ENCODE results near the gene EFTUD2.
A peak's percentile ranks its signal among the peaks of the same experiment; 100 is the strongest.

The EFTUD2 gene

DNA sequence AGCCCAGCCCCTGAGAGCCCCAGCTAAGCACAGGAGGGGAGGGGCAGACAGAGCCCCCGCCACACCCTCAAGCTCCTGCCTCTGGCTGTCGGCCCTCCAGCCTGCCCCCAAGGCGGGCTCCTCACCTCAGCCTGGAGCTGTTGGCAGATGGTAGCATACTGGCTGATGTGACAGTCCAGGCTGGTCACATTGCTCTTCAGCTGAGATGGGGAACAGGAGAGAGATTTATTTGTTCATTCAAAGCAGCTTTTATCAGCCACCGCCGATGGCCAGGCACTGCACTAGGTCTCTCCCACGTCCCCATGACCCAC, 33.5 kb upstream of the EFTUD2 start:
- DNase-seq (ENCODE audit: insufficient read length), result no peak
- TF ChIP-seq TAF1 (IDR thresholded peaks at IDR 0.05; ENCODE audit: borderline replicate concordance, low read depth, low read length) (no peak), POLR2A (IDR thresholded peaks at IDR 0.05; ENCODE audit: low read depth, low read length) (no peak), POLR2AphosphoS5 (IDR thresholded peaks at IDR 0.05; ENCODE audit: low read depth, low read length) (no peak)
- FAIRE-seq, result no peak

- FAIRE-seq (no peak), DNase-seq (ENCODE audit: insufficient read length) (no peak)
- no peak for TF ChIP-seq POLR2AphosphoS5 (IDR thresholded peaks at IDR 0.05; ENCODE audit: low read depth, low read length)
- TF ChIP-seq TAF1 (IDR thresholded peaks at IDR 0.05; ENCODE audit: borderline replicate concordance, low read depth, low read length), result no peak
- TF ChIP-seq POLR2A (IDR thresholded peaks at IDR 0.05; ENCODE audit: low read depth, low read length), result no peak
These were observed 33.0 kb upstream of the EFTUD2 start for GRCh38 chr17:44932096-44932786.

- TF ChIP-seq POLR2AphosphoS5 (IDR thresholded peaks at IDR 0.05; ENCODE audit: low read depth, low read length) (no peak), POLR2A (IDR thresholded peaks at IDR 0.05; ENCODE audit: low read depth, low read length) (no peak), TAF1 (IDR thresholded peaks at IDR 0.05; ENCODE audit: borderline replicate concordance, low read depth, low read length) (no peak)
- FAIRE-seq, result no peak
- no peak for DNase-seq (ENCODE audit: insufficient read length)
These were observed 32.1 kb upstream of the EFTUD2 start for GRCh38 chr17:44931376-44931775.

DNA sequence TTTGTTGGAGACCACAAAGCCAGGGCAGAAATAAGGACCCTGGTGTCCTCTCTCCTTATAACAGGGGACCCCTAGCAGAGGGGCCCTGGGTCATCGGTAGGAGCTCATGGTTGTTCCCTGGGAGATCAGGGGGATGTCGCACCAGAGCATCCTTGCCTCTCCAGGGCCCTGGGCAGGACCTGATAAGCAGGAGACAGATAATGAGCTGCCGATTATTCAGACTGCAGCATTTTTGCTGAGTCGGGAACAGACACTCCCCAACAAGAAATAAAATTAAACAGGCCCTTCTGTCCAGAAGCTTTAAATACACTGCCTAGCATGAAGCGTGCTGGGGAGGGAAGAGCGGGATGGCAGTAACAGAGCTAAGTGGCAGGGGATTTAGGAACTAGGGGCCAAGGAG, 31.4 kb upstream of the EFTUD2 start:
- TF ChIP-seq TAF1 (IDR thresholded peaks at IDR 0.05; ENCODE audit: borderline replicate concordance, low read depth, low read length), result no peak
- no peak for TF ChIP-seq POLR2AphosphoS5 (IDR thresholded peaks at IDR 0.05; ENCODE audit: low read depth, low read length)
- no peak for TF ChIP-seq POLR2A (IDR thresholded peaks at IDR 0.05; ENCODE audit: low read depth, low read length)
- no peak for FAIRE-seq
- no peak for DNase-seq (ENCODE audit: insufficient read length)

- FAIRE-seq (no peak), DNase-seq (ENCODE audit: insufficient read length) (no peak)
- TF ChIP-seq POLR2AphosphoS5 (IDR thresholded peaks at IDR 0.05; ENCODE audit: low read depth, low read length) (no peak), POLR2A (IDR thresholded peaks at IDR 0.05; ENCODE audit: low read depth, low read length) (no peak), TAF1 (IDR thresholded peaks at IDR 0.05; ENCODE audit: borderline replicate concordance, low read depth, low read length) (no peak)
These were observed 29.9 kb upstream of the EFTUD2 start for GRCh38 chr17:44928950-44929720.

DNA sequence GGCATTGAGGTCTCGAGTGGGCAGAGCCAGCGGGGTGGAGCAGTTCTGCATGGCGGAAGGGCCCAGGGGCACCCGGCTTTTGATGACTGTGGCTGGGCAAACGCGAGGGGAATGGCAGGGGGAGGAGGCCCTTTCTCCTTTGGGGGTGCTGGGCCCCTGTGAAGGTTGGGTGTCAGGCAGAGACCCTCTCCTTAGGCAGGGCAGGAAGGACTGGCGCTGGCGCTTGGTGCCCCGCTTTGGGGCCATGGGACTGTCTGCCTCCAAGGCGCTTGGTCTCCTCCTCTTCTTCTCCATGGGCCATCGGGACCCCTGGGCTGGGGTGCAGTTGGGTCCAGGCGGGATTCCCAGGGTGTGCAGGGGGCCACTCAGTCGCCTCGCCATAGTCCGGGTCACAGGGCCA, 28.9 kb upstream of the EFTUD2 start:
- no peak for DNase-seq (ENCODE audit: insufficient read length)
- FAIRE-seq, result no peak
- no peak for TF ChIP-seq POLR2AphosphoS5 (IDR thresholded peaks at IDR 0.05; ENCODE audit: low read depth, low read length)
- no peak for TF ChIP-seq POLR2A (IDR thresholded peaks at IDR 0.05; ENCODE audit: low read depth, low read length)
- TF ChIP-seq TAF1 (IDR thresholded peaks at IDR 0.05; ENCODE audit: borderline replicate concordance, low read depth, low read length), result no peak

DNA sequence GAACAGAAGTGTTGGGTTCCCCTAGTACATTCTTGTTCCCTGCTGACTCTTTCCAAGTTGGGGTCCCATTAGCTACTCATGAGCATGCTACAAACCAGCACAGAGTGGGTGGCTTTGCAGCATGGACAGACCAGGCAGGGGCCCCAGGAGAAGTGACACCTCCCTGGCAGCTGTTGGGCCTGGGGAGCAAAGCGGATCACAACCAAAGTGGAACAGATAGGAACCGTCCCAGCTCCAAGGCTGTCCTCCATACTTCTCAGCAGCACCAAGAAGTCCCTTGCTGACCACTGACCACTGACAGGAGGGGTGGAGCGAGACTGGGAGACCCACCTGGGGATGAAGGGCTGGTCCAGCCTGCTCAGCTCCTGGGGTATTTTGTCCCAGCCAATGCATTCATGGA, 28.5 kb upstream of the EFTUD2 start:
- TF ChIP-seq POLR2AphosphoS5 (IDR thresholded peaks at IDR 0.05; ENCODE audit: low read depth, low read length), result no peak
- no peak for TF ChIP-seq TAF1 (IDR thresholded peaks at IDR 0.05; ENCODE audit: borderline replicate concordance, low read depth, low read length)
- TF ChIP-seq POLR2A (IDR thresholded peaks at IDR 0.05; ENCODE audit: low read depth, low read length), result no peak
- no peak for FAIRE-seq
- DNase-seq (ENCODE audit: insufficient read length), result no peak

DNA sequence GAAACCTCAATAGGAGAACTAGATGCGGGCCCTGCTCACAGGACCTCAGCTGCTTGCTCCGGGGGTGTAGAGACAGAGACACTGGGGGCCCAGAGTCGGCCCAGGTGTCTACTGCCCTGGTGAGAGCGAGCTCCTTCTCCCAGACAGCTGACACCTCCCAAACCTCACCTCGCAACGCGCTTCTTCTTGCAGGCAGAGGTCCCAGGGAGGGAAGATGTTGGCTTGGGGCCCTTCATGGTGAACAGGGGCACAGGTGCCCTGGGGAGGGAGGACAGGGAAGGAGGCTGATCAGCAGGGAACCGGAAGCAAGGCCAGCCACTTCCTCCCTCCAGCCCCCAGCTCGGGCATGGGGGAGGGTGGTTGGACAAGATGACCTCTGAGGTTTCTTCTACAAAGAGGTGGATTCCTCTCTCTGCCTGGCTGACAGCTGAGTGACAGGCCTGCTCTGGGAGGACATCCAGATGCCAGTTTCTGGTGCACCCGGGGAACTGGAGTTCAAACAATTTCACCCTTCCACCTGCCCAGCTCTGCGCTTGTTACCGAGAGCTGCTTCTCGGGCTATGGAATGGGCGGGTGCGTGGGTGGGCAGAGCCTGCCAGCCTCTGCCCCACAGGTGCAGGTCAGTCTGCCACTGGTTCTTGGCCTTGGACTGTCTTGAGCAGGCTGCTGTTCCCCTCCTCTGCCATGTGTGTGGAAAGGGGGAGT, 27.7 kb upstream of the EFTUD2 start:
- FAIRE-seq (no peak), DNase-seq (ENCODE audit: insufficient read length) (no peak)
- no peak for TF ChIP-seq TAF1 (IDR thresholded peaks at IDR 0.05; ENCODE audit: borderline replicate concordance, low read depth, low read length)
- TF ChIP-seq POLR2AphosphoS5 (IDR thresholded peaks at IDR 0.05; ENCODE audit: low read depth, low read length), result peak; percentile 49; the same call in 1 of the 2 replicates
- 0 out of 2 replicates have a peak, but pooled peaks have one; percentile 31 for TF ChIP-seq POLR2A (IDR thresholded peaks at IDR 0.05; ENCODE audit: low read depth, low read length)

- TF ChIP-seq POLR2A (IDR thresholded peaks at IDR 0.05; ENCODE audit: low read depth, low read length), result 0 out of 2 replicates have a peak, but pooled peaks have one; percentile 7
- no peak for TF ChIP-seq TAF1 (IDR thresholded peaks at IDR 0.05; ENCODE audit: borderline replicate concordance, low read depth, low read length)
- DNase-seq (ENCODE audit: insufficient read length) (no peak), FAIRE-seq (no peak)
These were observed 26.8 kb upstream of the EFTUD2 start for GRCh38 chr17:44925731-44926697.

DNA sequence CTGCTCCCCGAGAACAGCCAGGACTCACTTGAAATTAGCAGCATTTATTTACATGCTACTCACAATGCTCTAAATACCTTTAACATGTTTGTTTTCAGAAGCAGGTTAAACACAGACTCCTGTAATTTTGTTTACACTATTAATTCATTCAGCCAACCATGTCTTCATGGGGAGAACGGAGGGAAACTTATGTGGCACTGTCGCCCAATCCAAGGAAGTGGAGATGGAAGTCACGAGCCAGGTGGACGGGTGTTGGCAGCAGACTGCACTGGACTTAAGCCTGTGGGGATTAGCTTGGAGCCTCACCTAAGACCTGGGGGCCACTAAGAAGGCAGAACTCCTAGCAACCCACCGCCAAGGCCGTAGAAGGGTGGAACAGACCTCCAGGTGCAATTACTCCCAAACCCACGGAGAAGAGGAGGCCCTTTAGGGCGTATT, 24.9 kb upstream of the EFTUD2 start:
- TF ChIP-seq POLR2A (IDR thresholded peaks at IDR 0.05; ENCODE audit: low read depth, low read length) (0 out of 2 replicates have a peak, but pooled peaks have one; percentile 26), POLR2AphosphoS5 (IDR thresholded peaks at IDR 0.05; ENCODE audit: low read depth, low read length) (peak; percentile 49), TAF1 (IDR thresholded peaks at IDR 0.05; ENCODE audit: borderline replicate concordance, low read depth, low read length) (no peak)
- FAIRE-seq (peak; percentile 67), DNase-seq (ENCODE audit: insufficient read length) (no peak)
